HepG2 (cell line): Measurements from ENCODE around the gene FCRLA. TPM values are rescaled to one million over a fixed set of nuclear protein-coding genes. Genes with fewer than 3 reads are reported as not detected.
"Not testable (repeated sequence)": the region's sequence is repeated elsewhere in the genome, so short reads cannot be mapped to it uniquely, and the experiment has no call there.

ENCODE experiments used
- ATAC-seq: fragments of 200-7000 bp; cut with Tn5 transposase; 3 replicates; pipeline ENCODE4 v1.9.1; 2020; ENCODE audit warnings: mild to moderate bottlenecking, moderate library complexity
- BruUV-seq: library from RNA; stranded (reverse); fragments of 400-500 nt; replicated peaks from 2 replicates; lab custom pipeline; 2021; lab: Mats Ljungman, UMichigan
- CTCF ChIA-PET: fragments of 300-600 bp; formaldehyde crosslinking; extraction: SDS; loops from one replicate; lab custom pipeline; 2021; ENCODE audit warnings: low total read pairs, inconsistent platforms, low intra/inter-chr PET ratio; lab: Yijun Ruan, JAX
- POLR2A ChIA-PET: fragments of 350-600 bp; sonication (Branson Sonifier 250); formaldehyde crosslinking; loops from one replicate; lab custom pipeline; 2020; ENCODE audit warnings: antibody characterized with exemption, inconsistent platforms; lab: Yijun Ruan, JAX
- DNase-seq: peaks from one replicate; pipeline ENCODE4 v3.0.0-alpha.2; 2015; ENCODE audit warnings: low spot score
- FAIRE-seq: peaks from 3 replicates; lab custom pipeline; 2011; peaks lifted over from hg19 to GRCh38; lab: Jason Lieb, UNC
- H2AFZ ChIP-seq: one replicate; pipeline ENCODE4 v1.6.1; 2011; ENCODE audit warnings: low read length, inconsistent platforms
- H3K27ac ChIP-seq: fragments of 300-600 bp; 3 replicates; pipeline ENCODE4 v1.8.0; 2011; ENCODE audit warnings: mixed run types, mild to moderate bottlenecking, mixed read lengths, low read length, inconsistent platforms; ENCODE audit not compliant: insufficient read depth; ENCODE audit errors: extremely low read length
- H3K27me3 ChIP-seq, 2 experiments: fragments of 200-600 bp in 1 of 2; 2 replicates in 1 of 2; 3 replicates in 1 of 2; pipeline versions ENCODE4 v1.6.0 to v1.8.0; 2011; ENCODE audit warnings: low read length in 2 of 2, mild to moderate bottlenecking in 2 of 2, moderate library complexity in 2 of 2, inconsistent platforms in 1 of 2; ENCODE audit not compliant: insufficient read depth in 2 of 2, control insufficient read depth in 1 of 2
- H3K36me3 ChIP-seq, 2 experiments: fragments of 200-600 bp in 1 of 2; replicated peaks in 1 of 2; 2 replicates in 1 of 2; 3 replicates in 1 of 2; pipeline versions ENCODE4 v1.5.1 to v1.8.0; 2011; ENCODE audit warnings: low read length in 2 of 2, inconsistent platforms in 1 of 2; ENCODE audit not compliant: insufficient read depth in 2 of 2, control insufficient read depth in 1 of 2
- H3K4me1 ChIP-seq: 2 replicates; pipeline ENCODE4 v1.5.1; 2012; ENCODE audit warnings: low read length, inconsistent platforms; ENCODE audit not compliant: insufficient read depth
- H3K4me2 ChIP-seq: 2 replicates; pipeline ENCODE4 v1.6.0; 2011; ENCODE audit warnings: low read depth, low read length, inconsistent platforms
- H3K4me3 ChIP-seq, 3 experiments: fragments of 200-600 bp in 1 of 3; sonication (generic), shearing (Covaris generic) in 1 of 3; replicated peaks in 1 of 3; 2 replicates each; pipeline ENCODE4 v1.5.1; 2011 to 2016; ENCODE audit warnings: low read length in 3 of 3, inconsistent platforms in 2 of 3, low read depth in 2 of 3, mild to moderate bottlenecking in 2 of 3, control low read depth in 1 of 3, mixed read lengths in 1 of 3; ENCODE audit not compliant: insufficient read depth in 1 of 3
- H3K79me2 ChIP-seq: one replicate; pipeline ENCODE4 v1.6.1; 2011; ENCODE audit warnings: low read length, inconsistent platforms; ENCODE audit not compliant: insufficient read depth
- H3K9ac ChIP-seq: 2 replicates; pipeline ENCODE4 v1.6.0; 2011; ENCODE audit warnings: mild to moderate bottlenecking, low read depth, low read length, inconsistent platforms; ENCODE audit not compliant: insufficient read depth
- H3K9me3 ChIP-seq: 2 replicates; pipeline ENCODE4 v1.5.1; 2012; ENCODE audit warnings: mild to moderate bottlenecking, low read length
- H4K20me1 ChIP-seq: 2 replicates; pipeline ENCODE4 v1.6.0; 2011; ENCODE audit warnings: inconsistent platforms, mild to moderate bottlenecking, low read length, moderate library complexity; ENCODE audit not compliant: insufficient read depth
- WGBS: methylation state at CpG from one replicate; pipeline ENCODE4 v1.1.6; 2017; ENCODE audit warnings: low lambda C conversion rate; 5-methylcytosine and 5-hydroxymethylcytosine counted together
- in situ Hi-C: cut with HindIII; loops from 2 replicates; pipeline ENCODE4 v1.10.0; 2017; ENCODE audit warnings: low pct_unique_long_range_greater_than_20kb; ENCODE audit not compliant: extremely low pct_ligation_motif_present
- intact Hi-C: fragments of 100-400 bp; cut with micrococcal nuclease; formaldehyde crosslinking; loops from one replicate; pipeline ENCODE4 v1.10.0; 2022; ENCODE audit not compliant: unreplicated experiment
- polyA plus RNA-seq, 8 experiments: library from polyadenylated mRNA; depleted of rRNA in 3 of 8; stranded (reverse) in 7 of 8; unstranded in 1 of 8; fragments of >200 nt; fragmentation: Illumina TruSeq in 4 of 8; extraction: Trizol in 4 of 8; gene quantifications; 2 replicates each; pipeline versions ENCODE4 v1.2.1 to v1.2.3, GENCODE V29; 2011 to 2016; ENCODE audit warnings: low read depth in 4 of 8, missing spikeins in 1 of 8, mixed read lengths in 1 of 8; ENCODE audit not compliant: insufficient read depth in 1 of 8
- total RNA-seq, 5 experiments: library from RNA; depleted of rRNA; stranded (reverse); fragments of >200 nt; fragmentation: Illumina TruSeq; extraction: Trizol; gene quantifications; 2 replicates each; pipeline ENCODE4 v1.2.3, GENCODE V29; 2016; ENCODE audit warnings: low read depth in 1 of 5

The FCRLA gene
- total and polyA plus RNA-seq, 2 of the 13 experiments (the other 11 are each of a cell fraction or from before 2014, with no cell fraction given): not detected

DNA sequence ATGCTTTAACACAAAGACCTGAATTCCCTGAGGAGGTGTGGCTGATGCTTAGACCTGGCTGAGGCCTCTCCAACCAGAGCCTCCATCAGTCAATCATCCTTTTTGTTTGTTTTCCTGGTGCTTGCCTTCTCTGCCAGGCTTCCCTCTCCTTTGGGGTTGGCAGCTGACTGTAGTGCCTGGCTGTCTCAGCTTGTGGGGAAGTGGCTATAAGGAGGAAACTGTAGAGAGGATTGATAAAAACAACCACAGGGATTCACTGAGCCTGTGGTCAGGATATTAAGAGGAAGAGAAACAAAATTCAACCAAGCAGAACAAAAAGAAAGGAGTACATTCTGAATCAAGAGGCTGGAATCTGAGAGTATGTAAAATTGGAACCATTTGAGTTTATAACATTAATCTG, 48.5 kb upstream of the FCRLA start:
- H3K9ac ChIP-seq, CTCF ChIA-PET, FAIRE-seq, H3K36me3 ChIP-seq, H3K4me1 ChIP-seq, POLR2A ChIA-PET, H3K79me2 ChIP-seq, H3K27me3 ChIP-seq, DNase-seq, ATAC-seq, H4K20me1 ChIP-seq, BruUV-seq, H3K9me3 ChIP-seq, in situ Hi-C loops, intact Hi-C loops, H3K4me2 ChIP-seq, H2AFZ ChIP-seq, H3K27ac ChIP-seq, H3K4me3 ChIP-seq: not testable (repeated sequence)

DNA sequence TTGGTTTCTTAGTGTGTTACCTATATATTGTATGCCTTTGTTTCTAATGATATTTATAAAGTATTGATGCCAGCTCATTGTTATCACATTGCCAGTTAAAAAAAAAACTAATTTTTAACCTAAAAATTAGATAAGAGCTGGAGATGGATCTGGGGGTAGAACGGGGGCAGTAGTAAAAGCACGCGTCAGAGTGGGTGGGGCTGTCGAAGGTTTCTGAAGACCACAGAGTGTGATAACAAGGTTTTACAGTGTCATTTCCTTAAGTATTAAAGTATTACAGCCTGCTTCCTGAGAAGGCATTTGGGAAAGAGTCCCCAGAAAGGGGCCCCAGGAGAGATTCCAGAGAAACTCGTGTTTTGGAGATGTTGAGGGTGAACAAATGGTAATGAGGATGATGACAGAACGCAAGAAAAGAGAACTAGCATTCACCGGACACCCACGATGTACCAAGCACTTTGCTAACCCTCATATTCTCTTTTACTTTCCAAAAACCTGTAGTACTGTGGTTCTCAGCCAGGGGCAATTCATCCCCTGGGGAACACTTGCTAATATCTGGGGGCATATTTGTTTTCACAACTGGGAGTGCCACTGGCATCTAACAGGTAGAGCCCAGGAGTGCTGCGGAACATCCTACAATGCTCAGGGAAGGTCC, 45.2 kb upstream of the FCRLA start:
- H3K4me2 ChIP-seq, H2AFZ ChIP-seq, H3K27me3 ChIP-seq, intact Hi-C loops, H3K27ac ChIP-seq, in situ Hi-C loops, POLR2A ChIA-PET, H3K36me3 ChIP-seq, CTCF ChIA-PET, H3K79me2 ChIP-seq, H3K9ac ChIP-seq, ATAC-seq, BruUV-seq, H3K9me3 ChIP-seq, FAIRE-seq, DNase-seq, H3K4me1 ChIP-seq, H3K4me3 ChIP-seq, H4K20me1 ChIP-seq: not testable (repeated sequence)
- WGBS: no CpG with 5 or more reads among the region's 9 CpGs

GRCh38 chr1:161662684-161663339, 44.2 kb upstream of the FCRLA start, which contains the start of gene FCGR2B:
Gene FCGR2B, plus strand, starts transcription at chr1:161663143. Its CDS starts 99 bp downstream, at chr1:161663242.
- WGBS: no CpG with 5 or more reads among the region's 4 CpGs
- CTCF ChIA-PET, BruUV-seq: not testable (repeated sequence)

DNA sequence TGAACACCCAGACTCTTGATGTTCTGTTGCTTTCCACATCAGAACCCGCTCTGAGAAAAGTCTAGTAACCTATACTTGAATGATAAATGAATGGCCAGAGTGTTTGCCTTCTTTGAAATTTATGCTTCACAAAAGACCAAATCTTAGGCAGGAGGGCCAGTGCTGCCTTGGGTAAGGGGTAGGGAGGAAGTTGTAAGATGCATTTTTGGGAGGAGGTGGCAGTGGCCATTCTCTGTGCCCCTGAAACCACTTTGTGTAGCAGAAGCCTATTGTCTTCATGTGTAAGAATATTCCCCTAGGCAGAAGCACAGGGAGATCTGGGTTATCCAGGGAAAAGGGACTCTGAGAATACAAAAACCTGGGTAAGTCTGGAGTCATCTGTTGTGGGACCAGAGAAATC, 43.5 kb upstream of the FCRLA start:
- H4K20me1 ChIP-seq, H3K27me3 ChIP-seq, in situ Hi-C loops, H3K9me3 ChIP-seq, H3K27ac ChIP-seq, H3K36me3 ChIP-seq, H3K9ac ChIP-seq, FAIRE-seq, H3K4me3 ChIP-seq, intact Hi-C loops, ATAC-seq, BruUV-seq, H3K4me2 ChIP-seq, POLR2A ChIA-PET, H2AFZ ChIP-seq, DNase-seq, CTCF ChIA-PET, H3K79me2 ChIP-seq, H3K4me1 ChIP-seq: not testable (repeated sequence)
- WGBS: no CpG with 5 or more reads among the region's 1 CpG

More at GRCh38 chr1:161662684-161663339, 44.2 kb upstream of the FCRLA start, which contains the start of gene FCGR2B:
- H3K9ac ChIP-seq, H3K27ac ChIP-seq, ATAC-seq, H3K9me3 ChIP-seq, H2AFZ ChIP-seq, POLR2A ChIA-PET, H4K20me1 ChIP-seq, DNase-seq, H3K4me2 ChIP-seq, H3K4me3 ChIP-seq, FAIRE-seq, H3K36me3 ChIP-seq, H3K79me2 ChIP-seq, intact Hi-C loops, H3K27me3 ChIP-seq, in situ Hi-C loops, H3K4me1 ChIP-seq: not testable (repeated sequence)
